PC-9 (cell line): Measurements from ENCODE around the gene FOXP2.

ENCODE experiments used
- EZH2 ChIP-seq: fragments of 200-600 bp; sonication (generic); IDR thresholded peaks from 2 replicates; pipeline ENCODE4 v1.8.0; 2017; ENCODE audit warnings: antibody characterized with exemption, low read depth
- TF ChIP-seq, protein P1 (sequence below): fragments of 200-600 bp; sonication (generic); conservative IDR thresholded peaks from 2 replicates; pipeline ENCODE4 v1.6.1; 2017; ENCODE audit warnings: mixed run types, antibody characterized with exemption, mild to moderate bottlenecking, moderate library complexity

DNA sequence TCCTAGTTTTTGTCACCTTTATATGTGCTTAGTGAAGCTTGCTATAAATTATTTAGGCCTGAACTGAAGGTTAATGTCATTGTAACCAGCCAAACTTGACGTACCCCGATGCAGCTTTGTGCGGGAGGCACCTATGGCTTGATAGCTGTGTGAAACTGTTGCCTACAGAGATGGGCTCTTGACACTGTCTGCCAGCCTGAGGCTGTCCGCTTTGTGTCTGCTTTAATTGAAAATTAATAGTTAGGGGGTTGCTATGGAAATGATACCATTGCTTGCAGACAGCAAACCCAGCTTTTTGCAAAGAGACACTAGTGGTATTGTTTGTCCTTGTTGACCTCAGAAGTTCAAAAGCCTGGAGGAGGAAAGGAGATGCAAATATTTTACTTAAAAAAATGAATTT, 2.1 kb upstream of the FOXP2 start:
- TF ChIP-seq, protein P1, sequence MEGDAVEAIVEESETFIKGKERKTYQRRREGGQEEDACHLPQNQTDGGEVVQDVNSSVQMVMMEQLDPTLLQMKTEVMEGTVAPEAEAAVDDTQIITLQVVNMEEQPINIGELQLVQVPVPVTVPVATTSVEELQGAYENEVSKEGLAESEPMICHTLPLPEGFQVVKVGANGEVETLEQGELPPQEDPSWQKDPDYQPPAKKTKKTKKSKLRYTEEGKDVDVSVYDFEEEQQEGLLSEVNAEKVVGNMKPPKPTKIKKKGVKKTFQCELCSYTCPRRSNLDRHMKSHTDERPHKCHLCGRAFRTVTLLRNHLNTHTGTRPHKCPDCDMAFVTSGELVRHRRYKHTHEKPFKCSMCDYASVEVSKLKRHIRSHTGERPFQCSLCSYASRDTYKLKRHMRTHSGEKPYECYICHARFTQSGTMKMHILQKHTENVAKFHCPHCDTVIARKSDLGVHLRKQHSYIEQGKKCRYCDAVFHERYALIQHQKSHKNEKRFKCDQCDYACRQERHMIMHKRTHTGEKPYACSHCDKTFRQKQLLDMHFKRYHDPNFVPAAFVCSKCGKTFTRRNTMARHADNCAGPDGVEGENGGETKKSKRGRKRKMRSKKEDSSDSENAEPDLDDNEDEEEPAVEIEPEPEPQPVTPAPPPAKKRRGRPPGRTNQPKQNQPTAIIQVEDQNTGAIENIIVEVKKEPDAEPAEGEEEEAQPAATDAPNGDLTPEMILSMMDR: no peak
- no peak for TF ChIP-seq EZH2
